ENCODE results near the gene STPG3.

Gene STPG3

GRCh38 chr9:137279741-137280473, 28.8 kb downstream of the STPG3 start:
- no peak for DNase-seq (ENCODE audit: low read depth)

GRCh38 chr9:137280474-137281344, 29.6 kb downstream of the STPG3 start:
- DNase-seq (ENCODE audit: low read depth), result no peak

- no peak for DNase-seq (ENCODE audit: low read depth)
Measured at GRCh38 chr9:137281345-137282116, 30.4 kb downstream of the STPG3 start.

GRCh38 chr9:137286975-137287383, 35.9 kb downstream of the STPG3 start:
- DNase-seq (ENCODE audit: low read depth), result no peak

- DNase-seq (ENCODE audit: low read depth), result no peak
Measured at GRCh38 chr9:137293094-137293481, 42.0 kb downstream of the STPG3 start.

- DNase-seq (ENCODE audit: low read depth), result no peak
Measured at GRCh38 chr9:137293482-137294090, 42.5 kb downstream of the STPG3 start.

GRCh38 chr9:137294091-137294680, 43.1 kb downstream of the STPG3 start:
- DNase-seq (ENCODE audit: low read depth), result no peak

GRCh38 chr9:137294681-137295237, 43.7 kb downstream of the STPG3 start:
- DNase-seq (ENCODE audit: low read depth), result no peak

- no peak for DNase-seq (ENCODE audit: low read depth)
Measured at GRCh38 chr9:137295238-137295811, 44.2 kb downstream of the STPG3 start.

- DNase-seq (ENCODE audit: low read depth), result no peak
Measured at GRCh38 chr9:137295849-137296669, 45.0 kb downstream of the STPG3 start.

- no peak for DNase-seq (ENCODE audit: low read depth)
Measured at GRCh38 chr9:137296670-137297664, 45.9 kb downstream of the STPG3 start.

GRCh38 chr9:137297966-137298365, 46.9 kb downstream of the STPG3 start:
- DNase-seq (ENCODE audit: low read depth), result no peak

GRCh38 chr9:137298401-137299202, 47.5 kb downstream of the STPG3 start:
- DNase-seq (ENCODE audit: low read depth), result no peak

GRCh38 chr9:137299203-137299565, 48.1 kb downstream of the STPG3 start:
- DNase-seq (ENCODE audit: low read depth), result no peak

GRCh38 chr9:137299938-137300337, 48.9 kb downstream of the STPG3 start:
- no peak for DNase-seq (ENCODE audit: low read depth)

- no peak for DNase-seq (ENCODE audit: low read depth)
Measured at GRCh38 chr9:137300567-137301080, 49.5 kb downstream of the STPG3 start.

GRCh38 chr9:137301081-137301947, 50.2 kb downstream of the STPG3 start:
- no peak for DNase-seq (ENCODE audit: low read depth)

Data from T follicular helper cell (primary cell).